Esophagus muscularis mucosa (tissue), 3 donors: ENCODE measurements around the gene HDDC2.
"Not testable (repeated sequence)": the region's sequence is repeated elsewhere in the genome, so short reads cannot be mapped to it uniquely, and the experiment has no call there.

Source experiments
- POLR2A ChIP-seq: fragments of 450-650 bp; IDR thresholded peaks from one replicate; pipeline ENCODE4 v1.6.1; 2017; ENCODE audit warnings: antibody characterized with exemption, moderate library complexity, mild to moderate bottlenecking, low read depth
- POLR2AphosphoS5 ChIP-seq, 2 donors: sonication (generic); formaldehyde crosslinking; IDR thresholded peaks; one replicate each; pipeline ENCODE4 v1.6.1; 2017; ENCODE audit warnings: antibody characterized with exemption in 2 of 2
- TF ChIP-seq, protein P1 (sequence below), 3 experiments: fragments of 200-600 bp in 2 of 3; fragments of 450-650 bp in 1 of 3; sonication (generic) in 2 of 3; IDR thresholded peaks; one replicate each; pipeline ENCODE4 v1.5.1; 2017 to 2019; ENCODE audit warnings: antibody characterized with exemption in 3 of 3, mild to moderate bottlenecking in 2 of 3, moderate library complexity in 1 of 3

DNA sequence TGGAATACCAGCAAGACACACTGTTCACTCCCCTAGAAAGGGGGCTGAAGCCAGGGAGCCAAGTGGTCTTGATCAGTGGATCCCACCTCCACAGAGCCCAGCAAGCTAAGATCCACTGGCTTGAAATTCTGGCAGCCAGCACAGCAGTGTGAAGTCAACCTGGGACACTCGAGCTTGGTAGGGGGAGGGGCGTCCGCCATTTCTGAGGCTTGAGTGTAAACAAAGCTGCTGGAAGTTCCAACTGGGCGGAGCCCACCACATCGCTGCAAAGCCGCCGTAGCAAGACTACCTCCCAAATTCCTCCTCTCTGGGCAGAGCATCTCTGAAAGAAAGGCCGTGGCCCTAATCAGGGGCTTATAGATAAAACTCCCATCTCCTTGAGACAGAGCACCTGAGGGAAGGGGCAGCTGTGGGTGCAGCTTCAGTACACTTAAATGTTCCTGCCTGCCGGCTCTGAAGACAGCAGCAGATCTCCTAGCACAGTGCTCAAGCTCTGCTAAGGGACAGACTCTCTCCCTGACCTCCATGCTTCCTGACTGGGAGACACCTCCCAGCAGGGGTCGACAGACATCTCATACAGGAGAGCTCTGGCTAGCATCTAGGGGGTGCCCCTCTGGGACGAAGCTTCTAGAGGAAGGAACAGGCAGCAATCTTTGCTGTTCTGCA, 21.3 kb downstream of the HDDC2 start:
- TF ChIP-seq, protein P1, sequence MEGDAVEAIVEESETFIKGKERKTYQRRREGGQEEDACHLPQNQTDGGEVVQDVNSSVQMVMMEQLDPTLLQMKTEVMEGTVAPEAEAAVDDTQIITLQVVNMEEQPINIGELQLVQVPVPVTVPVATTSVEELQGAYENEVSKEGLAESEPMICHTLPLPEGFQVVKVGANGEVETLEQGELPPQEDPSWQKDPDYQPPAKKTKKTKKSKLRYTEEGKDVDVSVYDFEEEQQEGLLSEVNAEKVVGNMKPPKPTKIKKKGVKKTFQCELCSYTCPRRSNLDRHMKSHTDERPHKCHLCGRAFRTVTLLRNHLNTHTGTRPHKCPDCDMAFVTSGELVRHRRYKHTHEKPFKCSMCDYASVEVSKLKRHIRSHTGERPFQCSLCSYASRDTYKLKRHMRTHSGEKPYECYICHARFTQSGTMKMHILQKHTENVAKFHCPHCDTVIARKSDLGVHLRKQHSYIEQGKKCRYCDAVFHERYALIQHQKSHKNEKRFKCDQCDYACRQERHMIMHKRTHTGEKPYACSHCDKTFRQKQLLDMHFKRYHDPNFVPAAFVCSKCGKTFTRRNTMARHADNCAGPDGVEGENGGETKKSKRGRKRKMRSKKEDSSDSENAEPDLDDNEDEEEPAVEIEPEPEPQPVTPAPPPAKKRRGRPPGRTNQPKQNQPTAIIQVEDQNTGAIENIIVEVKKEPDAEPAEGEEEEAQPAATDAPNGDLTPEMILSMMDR (IDR thresholded peaks at IDR 0.05): not testable (repeated sequence)
- TF ChIP-seq POLR2AphosphoS5 (IDR thresholded peaks at IDR 0.05); POLR2A: not testable (repeated sequence)
